GM19025 (cell line): ENCODE measurements around the gene MIF.
"Not testable (repeated sequence)": the region's sequence is repeated elsewhere in the genome, so short reads cannot be mapped to it uniquely, and the experiment has no call there.

ENCODE experiments used
- ATAC-seq: cut with Tn5 transposase; IDR thresholded peaks from one replicate; pipeline ENCODE4 v1.9.1; 2021; ENCODE audit warnings: mild to moderate bottlenecking, low read depth, moderate library complexity; ENCODE audit not compliant: unreplicated experiment

Gene MIF

DNA sequence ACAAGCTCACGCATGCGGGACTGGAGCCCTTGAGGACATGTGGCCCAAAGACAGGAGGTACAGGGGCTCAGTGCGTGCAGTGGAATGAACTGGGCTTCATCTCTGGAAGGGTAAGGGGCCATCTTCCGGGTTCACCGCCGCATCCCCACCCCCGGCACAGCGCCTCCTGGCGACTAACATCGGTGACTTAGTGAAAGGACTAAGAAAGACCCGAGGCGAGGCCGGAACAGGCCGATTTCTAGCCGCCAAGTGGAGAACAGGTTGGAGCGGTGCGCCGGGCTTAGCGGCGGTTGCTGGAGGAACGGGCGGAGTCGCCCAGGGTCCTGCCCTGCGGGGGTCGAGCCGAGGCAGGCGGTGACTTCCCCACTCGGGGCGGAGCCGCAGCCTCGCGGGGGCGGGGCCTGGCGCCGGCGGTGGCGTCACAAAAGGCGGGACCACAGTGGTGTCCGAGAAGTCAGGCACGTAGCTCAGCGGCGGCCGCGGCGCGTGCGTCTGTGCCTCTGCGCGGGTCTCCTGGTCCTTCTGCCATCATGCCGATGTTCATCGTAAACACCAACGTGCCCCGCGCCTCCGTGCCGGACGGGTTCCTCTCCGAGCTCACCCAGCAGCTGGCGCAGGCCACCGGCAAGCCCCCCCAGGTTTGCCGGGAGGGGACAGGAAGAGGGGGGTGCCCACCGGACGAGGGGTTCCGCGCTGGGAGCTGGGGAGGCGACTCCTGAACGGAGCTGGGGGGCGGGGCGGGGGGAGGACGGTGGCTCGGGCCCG lies at the start of gene MIF:
MIF (plus strand) TSS at position 439 of the 765 bp plus-strand sequence; CDS start at position 531, 92 bp downstream.
- ATAC-seq: peak; percentile 83

- no peak for ATAC-seq
Measured at GRCh38 chr22:23844739-23845202, 49.4 kb upstream of the MIF start.

DNA sequence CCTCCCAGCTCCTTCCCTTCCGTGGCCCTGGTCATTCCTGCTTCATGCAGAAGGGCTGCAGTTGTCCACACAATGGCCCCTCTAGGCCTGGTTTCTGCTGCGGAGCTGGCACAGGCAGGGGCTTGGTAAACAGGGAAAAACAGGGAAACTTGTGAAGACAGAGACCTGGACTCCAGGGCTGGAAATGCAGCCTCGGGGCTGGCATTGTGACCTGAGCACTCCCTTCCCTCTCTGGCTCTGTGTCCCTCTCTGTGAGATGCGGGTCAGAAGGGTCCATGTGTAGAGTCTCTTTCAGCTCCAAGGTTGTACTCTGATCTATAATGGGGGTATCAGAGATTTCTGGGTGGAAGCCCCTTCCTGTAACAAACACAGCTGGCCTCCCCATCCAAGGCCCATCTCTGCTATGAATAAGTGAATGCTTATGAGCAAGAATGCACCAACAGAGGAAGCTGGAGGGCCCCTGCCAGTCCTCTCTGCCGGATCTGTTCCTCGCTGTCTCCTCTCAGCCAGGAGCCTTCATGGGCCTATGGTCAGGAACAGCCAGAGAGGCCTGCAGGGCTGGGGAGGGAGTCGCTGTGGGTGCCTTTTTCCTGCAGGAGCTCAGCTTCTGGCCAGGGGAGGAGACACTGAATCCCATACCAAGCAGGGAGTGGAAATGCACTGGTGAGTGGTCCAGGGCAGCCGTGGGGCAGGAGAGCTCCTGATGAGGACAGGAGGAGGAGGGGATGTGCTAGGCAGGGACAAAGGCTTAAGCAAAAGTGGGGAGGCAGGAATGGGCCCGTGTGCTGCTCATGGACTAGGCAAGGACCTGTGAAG lies 48.7 kb upstream of the MIF start:
- no peak for ATAC-seq

- no peak for ATAC-seq
Measured at GRCh38 chr22:23846081-23846469, 48.1 kb upstream of the MIF start.

DNA sequence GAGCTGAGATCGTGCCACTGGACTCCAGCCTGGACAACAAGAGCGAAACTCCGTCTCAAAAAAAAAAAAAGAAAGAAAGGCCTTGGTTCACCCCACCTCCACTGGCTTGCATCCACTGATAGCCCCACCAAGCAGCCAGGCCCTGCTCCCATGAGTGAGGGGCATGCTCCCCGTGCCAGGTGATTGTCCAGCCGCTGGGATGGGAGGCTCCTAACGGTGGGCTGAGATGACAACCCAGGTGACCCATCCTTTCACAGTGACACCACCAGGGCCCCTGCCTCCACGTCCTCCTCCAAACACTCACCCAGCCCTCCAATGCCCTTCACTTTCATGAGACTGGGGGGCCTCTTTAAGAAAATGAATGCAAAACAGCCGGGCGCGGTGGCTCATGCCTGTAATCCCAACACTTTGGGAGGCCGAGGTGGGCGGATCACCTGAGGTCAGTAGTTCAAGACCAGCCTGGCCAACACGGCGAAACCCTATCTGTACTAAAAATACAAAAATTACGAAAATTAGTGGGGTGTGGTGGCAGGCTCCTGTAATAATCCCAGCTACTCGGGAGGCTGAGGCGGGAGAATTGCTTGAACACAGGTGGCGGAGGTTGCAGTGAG lies 46.8 kb upstream of the MIF start:
- ATAC-seq: no peak

DNA sequence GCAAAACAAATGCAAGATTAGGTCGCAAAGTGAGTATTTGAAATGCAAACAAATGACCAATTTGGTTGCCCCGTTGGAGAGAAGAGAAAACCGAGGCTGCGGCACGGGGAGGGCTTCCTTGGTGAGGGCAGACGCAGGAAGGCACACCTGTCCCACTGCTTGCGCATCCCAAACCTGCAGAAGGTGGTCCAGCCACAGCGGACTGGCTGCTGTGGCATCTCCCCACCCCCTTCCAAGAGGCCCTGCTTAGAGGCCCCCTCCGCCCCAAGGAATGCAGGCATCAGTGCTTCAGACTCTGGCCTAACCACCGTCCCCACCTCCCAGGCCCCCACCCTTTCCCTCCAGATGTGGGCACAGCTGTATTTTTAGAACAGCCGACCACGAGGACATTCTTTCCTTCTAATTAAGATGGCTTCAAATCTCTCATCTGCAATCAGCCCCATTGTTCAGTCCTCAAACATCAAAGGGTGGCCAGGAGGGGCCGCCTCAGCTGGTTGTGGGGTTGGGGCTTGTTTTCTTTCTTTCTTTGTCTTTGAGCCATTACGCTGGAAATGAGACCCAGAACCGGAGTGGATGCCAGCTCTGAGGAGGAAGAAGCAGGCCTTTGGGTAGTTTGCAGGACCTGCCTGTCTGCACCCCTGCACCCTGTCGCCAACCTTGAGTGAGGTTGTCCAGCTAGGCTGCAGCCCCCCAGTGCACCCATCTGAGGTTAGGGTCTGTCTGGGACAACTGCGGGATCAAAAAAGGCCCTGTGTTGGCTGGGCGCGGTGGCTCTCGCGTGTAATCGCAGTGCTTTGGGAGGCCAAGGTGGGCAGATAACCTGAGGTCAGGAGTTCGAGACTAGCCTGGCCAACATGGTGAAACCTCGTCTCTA lies 46.0 kb upstream of the MIF start:
- ATAC-seq: no peak

- no peak for ATAC-seq
Measured at GRCh38 chr22:23849009-23850006, 44.9 kb upstream of the MIF start.

DNA sequence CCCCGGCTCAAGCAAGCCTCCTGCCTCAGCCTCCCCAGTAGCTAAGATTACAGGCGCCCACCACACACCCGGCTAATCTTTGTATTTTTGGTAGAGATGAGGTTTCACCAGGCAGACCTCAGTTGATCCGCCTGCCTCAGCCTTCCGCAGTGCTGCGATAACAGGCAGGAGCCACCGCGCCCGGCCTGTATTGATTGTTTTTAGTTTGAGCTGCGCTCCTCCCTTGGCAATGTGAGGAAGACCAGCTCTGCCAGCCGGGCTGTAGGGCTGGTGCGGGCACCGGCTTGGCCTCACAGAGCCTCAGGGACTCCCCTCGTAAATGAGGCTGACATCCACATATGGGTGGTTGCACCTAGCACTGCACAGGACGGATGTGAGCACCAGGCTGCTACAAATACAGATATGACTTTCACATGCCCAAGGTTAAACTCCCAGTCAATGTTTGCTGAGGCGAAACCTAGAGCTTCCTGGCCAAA lies 44.0 kb upstream of the MIF start:
- ATAC-seq: peak; percentile 68

DNA sequence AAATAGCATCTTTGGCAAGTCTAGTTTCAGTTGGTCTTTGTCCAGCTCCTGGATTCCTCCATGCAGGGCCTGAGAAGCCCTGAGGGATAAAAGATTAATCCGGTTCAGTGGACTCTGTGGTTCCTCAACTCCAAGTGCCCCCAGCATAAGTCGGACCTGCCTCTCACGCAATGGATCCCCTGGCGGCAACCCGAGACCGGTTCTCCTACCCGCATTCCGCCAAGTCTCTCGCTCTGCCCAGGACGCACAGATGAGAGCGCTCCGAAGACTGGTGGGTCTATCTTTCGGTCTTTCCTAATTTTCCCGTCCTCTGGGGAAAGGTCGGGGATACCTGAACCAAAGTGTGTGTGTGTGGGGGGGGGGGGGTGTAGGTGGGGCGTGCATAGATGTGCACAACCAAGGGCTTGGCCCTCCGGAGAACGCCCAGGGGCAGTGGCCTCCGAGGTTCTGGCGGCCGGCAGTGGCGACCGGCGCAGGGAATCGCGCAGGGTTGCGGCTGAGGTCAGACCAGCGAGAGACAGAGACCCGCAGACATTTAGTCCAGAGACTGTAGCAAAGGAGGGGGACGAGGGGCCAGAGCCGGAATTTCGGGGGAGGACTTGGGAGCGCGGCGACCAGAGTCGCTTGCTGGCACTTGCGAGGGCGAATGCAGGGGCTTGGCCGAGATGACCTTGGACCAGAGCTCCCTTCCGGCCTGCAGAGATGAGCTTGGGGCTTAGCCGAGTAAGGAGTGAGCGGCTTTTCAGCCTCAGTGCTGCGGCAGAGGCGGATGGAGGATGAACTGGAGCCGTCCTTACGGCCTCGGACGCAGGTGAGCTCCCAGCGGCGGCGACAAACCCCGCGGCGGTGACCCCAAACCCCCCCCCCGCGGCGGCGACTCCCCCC lies 37.2 kb upstream of the MIF start:
- peak; percentile 33 for ATAC-seq

DNA sequence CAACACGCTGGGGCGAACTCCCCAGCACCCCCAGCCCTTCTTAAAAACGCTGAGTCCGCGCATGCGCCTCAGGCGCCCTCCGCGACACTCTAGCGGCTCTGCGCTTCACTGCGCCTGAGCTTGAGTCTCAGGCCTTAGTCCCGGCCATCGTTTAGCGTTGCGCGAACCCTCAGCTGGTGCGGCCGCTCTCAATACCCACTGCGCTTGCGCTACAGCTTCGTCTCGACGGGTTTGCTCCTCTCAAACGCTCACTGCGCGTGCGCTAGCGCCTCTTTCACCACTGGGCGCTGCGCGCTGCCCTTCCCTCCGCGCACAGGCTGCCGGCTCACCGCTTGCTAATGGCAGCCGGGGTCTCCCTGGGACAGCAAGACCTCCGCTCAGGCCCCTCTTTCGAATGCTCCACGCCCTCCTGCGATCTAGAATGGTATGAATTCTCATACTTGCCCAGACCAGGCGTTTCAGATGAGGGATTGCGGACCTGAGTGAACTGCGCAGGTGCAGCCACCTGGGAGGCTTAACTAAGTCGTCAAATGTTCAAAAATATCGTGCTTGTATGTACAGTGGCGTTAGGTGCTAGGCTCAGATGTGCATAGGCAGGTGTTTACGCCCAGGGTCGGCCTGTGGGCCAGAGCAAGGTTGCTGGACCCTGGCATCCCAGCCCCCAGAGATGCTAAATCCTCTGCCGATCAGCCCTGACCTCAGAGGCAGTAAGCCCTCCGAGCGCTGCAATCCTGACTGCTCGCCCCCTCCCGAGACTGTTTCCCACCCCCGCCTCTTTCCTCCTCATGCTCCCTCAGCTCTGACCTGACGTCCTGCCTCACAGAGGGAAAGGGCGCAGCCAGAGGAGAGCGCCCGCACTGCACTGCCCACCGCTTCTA lies 36.3 kb upstream of the MIF start, which contains the start of gene SLC2A11:
SLC2A11 (plus strand) TSS at position 270 of the 878 bp plus-strand sequence; CDS start at position 395, 125 bp downstream.
- ATAC-seq: peak; percentile 97

DNA sequence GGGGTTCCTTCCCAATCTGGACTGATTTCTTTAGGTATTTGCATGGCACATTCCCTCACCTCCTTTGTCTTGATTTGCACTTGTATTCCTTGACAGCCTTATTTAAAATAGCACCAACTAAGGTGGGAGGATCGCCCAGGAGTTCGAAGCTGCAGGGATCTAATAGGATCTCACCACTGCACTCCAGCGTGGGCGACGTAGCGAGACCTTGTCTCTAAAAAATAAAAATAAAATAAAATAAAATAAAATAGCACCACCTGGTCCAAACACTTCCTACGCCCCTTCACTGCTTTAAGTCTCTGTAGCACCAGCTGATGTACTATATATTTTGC lies 35.7 kb upstream of the MIF start:
- no peak for ATAC-seq

- no peak for ATAC-seq
Measured at GRCh38 chr22:23859201-23859600, 35.0 kb upstream of the MIF start.

DNA sequence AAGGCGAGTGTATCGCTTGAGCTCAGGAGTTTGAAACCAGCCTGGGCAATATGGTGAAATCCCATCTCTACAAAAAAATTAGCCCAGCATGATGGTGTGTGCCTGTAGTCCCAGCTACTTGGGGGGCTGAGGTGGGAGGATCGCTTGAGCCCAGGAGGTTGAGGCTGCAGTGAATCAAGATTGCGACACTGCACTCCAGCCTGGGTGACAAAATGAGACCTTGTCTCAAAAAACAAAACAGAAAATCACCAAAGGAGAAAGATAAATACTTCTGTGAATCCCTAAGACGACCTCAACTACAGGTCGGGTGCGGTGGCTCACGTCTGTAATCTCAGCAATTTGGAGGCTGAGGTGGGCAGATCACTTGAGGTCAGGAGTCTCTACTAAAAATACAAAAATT lies 34.0 kb upstream of the MIF start:
- ATAC-seq: not testable (repeated sequence)

- ATAC-seq: no peak
Measured at GRCh38 chr22:23862103-23862502, 32.1 kb upstream of the MIF start.

GRCh38 chr22:23864499-23865154 lies 29.6 kb upstream of the MIF start:
- ATAC-seq: not testable (repeated sequence)

GRCh38 chr22:23868580-23868979 lies 25.6 kb upstream of the MIF start:
- ATAC-seq: no peak
